HG03139 (cell line): ENCODE results near the gene GAB2.
"Not testable (repeated sequence)": the region's sequence is repeated elsewhere in the genome, so short reads cannot be mapped to it uniquely, and the experiment has no call there.

ENCODE experiments used
- ATAC-seq: cut with Tn5 transposase; IDR thresholded peaks from one replicate; pipeline ENCODE4 v1.9.1; 2021; ENCODE audit not compliant: unreplicated experiment

Gene GAB2

DNA sequence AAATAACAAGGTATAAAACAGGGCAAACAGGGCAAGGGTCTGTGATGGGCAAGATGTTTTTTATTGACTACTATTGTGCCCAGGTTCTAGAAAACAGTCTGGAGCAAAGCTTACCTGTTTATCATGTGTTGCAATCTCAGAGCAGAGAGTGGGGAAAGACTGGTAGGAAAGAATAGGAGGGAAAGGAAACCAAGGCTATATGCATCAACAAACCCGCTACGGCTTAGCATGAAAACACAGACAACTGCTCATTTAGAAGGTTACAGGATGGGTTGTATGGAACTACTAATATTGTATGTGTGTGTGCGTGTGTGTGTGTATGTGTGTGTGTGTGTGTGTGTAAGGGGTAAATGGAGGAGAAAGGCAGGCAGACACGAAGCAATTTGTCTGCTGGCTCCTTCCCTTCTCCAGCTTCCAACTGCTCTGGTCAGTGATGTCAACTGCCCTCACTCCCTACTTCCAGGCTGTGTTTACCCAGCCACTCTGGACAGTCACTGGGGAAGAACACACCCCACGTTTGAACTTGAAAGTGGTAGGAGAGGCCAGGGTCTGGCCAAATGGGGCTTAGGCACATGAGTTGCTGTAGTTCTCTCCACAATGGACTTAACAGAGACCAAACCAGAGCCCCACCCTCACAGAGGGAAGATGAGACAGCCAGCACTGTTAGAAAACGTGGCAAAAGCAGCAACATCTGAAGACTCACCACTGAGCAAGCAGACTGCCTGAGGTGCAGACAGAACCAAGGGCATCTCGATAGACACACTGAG lies 47.0 kb downstream of the GAB2 start:
- ATAC-seq = no peak

DNA sequence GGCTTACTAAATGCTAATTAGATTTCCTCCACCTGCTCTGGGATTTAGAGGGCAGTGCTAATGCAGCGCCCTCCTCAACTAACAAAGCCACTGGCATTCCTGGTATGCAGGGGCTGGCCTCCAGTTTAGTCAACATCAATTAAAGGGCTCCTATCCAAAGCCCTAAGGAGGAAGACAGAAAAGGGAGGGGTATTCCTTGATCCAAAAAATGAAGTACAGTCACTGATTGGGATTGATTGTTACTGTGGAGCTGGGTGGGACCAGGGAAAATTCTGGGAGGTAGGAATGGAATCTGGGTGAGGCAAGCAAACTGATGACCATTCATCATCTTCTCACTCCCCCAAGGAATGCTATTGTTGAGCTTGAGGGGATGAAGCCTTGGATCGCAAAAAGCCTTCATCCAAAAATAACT lies 52.2 kb downstream of the GAB2 start:
- no peak for ATAC-seq

DNA sequence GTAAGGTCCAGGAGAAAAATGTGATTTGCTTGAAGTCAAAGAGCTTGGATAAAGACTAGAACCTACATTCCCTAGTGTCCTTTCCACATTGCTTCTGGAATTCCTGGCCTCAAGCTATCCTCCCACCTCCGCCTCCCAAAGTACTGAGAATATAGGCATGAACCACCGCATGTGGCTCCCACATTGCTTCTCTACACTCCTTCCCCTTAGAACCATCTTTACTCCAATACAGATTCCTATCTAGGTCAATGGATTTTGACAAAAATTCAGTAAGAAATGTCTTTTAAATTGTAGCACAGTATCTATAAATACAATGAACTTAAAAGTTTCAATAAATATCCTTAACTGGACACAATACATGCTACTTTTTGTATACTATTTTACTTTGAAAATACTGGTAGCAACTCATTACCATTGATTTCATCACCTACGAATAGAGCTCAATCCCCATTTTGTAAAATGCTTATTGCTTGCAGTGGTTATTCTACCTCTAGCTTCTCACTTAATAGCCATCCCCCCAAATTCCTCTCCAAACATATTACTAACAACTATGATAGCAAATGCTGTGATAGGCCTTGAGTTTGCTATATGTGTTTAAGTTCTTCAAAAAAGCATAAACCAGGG lies 53.4 kb downstream of the GAB2 start:
- no peak for ATAC-seq

DNA sequence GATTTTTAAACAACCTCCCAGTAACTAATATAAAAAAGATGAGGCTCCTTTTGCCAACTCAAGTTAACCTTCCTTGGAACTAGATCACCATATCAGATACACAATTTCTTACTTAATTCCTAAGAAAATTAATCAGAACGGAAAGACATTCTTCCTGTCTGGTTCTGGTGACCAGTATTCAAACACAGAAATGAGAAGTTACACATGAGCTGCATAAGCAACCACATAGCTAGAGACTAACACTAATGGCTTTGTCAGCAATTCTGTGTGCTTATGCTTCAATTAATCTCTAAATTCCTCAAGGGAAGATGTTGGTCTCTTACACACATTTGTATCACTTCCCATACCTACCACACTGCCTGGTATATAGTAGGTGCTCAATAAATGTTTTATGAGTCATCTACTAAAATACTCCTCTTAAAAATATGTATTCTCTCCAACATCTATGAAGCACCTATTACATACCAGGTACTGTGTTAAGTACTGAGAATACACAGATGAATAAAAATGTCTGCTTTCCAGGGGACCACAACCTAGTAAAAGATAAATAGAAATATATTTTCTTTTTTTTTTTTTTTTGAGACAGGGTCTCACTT lies 54.5 kb downstream of the GAB2 start:
- ATAC-seq = no peak

DNA sequence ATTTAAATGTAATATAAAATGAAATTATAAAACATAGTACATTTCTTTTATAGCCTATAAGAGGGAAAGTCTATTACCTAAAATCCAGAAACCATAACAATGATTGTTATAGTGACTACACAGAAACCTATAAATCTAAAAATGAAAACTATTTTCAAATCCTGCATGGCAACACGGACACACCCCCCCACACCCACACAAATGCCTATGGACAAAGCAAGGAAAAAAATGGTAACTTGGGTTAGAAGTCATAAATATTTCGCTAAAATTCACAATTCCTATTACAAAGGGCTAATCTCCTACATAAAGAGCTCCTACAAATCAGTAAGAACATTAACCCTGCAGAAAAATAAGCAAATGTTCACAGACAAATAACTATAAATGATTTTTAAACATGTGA lies 56.4 kb downstream of the GAB2 start:
- no peak for ATAC-seq

DNA sequence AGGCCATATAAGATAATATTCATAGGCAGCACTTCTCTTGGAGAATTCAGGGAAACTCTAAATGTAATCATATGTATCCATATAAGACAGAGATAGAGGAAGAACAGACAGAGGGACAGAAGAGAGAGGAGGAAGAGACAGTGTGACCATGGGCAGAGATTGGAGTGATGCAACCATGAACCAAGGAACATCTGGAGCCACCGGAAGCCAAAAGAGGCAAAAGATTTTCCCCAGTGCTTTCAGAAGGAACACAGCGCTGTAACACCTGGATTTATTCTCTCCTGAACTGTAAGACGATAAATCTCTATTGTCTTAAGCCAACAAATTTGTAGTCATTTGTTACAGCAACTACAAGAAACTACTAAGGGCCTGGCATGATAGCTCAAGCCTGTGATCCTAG lies 57.7 kb downstream of the GAB2 start:
- no peak for ATAC-seq

DNA sequence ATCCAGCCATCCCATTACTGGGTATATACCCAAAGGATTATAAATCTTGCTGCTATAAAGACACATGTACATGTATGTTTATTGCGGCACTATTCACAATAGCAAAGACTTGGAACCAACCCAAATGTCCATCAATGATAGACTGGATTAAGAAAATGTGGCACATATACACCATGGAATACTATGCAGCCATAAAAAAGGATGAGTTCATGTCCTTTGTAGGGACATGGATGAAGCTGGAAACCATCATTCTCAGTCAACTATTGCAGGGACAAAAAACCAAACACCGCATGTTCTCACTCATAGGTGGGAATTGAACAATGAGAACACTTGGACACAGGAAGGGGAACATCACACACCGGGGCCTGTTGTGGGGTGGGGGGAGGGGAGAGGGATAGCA lies 59.7 kb downstream of the GAB2 start:
- not testable (repeated sequence) for ATAC-seq

DNA sequence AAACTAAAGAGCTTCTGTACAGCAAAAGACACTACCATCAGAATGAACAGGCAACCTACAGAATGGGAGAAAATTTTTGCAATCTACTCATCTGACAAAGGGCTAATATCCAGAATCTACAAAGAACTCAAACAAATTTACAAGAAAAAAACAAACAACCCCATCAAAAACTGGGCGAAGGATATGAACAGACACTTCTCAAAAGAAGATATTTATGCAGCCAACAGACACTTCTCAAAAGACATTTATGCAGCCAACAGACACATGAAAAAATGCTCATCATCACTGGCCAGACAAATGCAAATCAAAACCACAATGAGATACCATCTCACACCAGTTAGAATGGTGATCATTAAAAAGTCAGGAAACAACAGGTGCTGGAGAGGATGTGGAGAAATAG lies 60.2 kb downstream of the GAB2 start:
- ATAC-seq = not testable (repeated sequence)

DNA sequence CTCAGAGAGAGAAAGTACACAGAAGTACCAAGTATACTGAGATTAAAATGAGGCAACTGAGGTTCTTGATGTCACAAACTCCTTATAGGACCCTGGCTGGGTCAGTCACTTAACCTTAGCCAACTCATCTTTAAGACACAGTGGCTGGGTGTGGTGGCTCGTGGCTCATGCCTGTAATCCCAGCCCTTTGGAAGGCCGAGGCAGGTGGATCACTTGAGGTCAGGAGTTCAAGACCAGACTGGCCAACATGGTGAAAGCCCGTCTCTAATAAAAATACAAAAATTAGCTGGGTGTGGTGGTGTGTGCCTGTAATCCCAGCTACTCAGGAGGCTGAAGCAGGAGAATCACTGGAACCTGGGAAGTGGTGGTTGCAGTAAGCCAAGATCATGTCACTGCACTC lies 61.9 kb downstream of the GAB2 start:
- ATAC-seq = not testable (repeated sequence)

DNA sequence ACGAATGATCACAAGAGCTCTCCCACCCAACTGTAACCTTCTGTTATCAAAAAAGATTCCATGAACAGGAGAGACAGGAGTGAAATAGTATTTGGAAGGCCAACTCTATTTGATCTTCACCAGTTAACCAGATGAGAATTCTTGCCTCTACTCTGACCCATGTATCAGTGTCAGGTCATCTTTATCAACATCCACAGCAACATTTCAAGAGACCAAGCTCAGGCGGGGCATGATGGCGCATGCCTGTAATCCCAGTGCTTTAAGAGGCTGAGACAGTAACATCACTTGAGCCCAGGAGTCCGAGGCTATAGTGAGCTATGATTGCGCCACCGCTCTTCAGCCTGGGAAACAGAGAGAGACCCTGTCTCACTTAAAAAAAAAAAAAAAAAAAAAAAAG lies 62.3 kb downstream of the GAB2 start:
- ATAC-seq = no peak

DNA sequence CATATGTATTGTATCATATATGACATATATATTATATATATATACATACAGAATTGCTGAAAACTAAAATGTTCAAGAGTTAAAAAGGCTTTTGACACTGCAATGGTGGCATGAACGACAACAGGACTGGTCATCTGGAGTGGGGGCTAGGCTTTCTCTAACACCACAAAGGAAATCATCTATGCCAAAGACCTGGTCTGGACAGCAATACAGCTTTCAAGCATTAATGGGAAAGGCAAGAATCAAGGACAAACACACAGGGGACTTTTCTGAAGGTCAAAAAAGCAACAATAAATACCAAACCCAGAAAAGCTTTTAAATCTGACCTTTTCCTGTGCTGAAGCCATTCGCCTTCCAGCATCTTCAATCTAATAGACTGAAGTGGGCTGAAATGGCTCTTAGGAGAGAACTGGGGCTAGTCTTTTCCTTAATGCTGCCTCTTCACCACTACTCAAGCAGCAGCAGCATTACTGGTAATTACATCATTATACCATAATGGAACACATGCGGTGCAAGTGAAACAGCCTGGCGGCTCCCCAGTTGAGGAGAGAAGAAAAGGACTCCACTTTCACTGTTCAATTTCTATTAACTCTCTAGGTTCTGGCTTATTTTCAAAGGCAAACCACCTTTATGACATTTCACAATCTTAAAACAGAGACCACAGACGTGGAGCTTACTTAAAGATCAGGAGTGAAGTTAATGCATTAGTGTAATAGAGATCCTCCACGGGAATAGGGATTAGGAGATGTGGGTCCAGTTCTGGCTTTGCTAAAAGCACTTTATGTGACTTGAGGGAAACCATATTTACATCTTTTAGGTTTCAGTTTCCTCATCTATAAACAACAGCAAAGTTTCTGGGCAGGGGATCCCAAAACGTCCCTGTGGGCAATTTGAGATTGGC lies 63.0 kb downstream of the GAB2 start:
- ATAC-seq = no peak

DNA sequence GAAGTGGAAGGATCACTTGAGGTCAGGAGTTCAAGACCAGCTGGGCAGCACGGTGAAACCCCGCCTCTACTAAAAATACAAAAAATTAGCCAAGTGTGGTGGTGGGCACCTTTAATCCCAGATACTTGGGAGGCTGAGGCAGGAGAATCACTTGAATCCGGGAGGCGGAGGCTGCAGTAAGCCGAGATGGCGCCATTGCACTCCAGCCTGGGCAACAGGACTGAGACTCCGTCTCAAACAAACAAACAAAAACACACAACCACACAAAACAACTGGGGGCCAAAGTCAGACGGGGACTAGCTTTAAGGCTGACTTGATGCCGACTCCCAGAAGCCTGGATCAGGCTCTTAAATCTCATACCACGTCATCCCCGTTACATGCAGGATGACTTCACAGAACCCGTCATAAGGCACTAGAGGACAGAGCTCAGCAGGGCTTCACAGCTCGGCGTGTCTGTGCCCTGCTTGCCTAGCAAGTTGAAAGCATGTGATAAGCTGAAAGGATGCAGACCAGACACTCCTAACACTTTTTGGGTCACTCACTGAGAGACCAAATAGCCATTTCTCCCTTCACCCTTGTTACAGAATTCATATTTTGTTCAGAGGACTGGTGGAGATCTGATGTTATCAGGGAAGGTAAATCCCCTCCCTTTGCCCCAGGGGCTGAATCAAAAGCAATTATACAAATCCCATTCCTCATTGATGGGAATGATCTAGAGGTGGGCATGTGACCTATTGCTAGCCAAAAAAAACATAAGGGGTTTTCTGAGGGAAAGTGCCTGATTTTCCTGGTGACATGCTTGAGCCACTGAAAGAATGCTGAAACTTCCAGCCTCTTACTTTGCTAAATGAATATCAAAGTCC lies 65.4 kb downstream of the GAB2 start:
- no peak for ATAC-seq

DNA sequence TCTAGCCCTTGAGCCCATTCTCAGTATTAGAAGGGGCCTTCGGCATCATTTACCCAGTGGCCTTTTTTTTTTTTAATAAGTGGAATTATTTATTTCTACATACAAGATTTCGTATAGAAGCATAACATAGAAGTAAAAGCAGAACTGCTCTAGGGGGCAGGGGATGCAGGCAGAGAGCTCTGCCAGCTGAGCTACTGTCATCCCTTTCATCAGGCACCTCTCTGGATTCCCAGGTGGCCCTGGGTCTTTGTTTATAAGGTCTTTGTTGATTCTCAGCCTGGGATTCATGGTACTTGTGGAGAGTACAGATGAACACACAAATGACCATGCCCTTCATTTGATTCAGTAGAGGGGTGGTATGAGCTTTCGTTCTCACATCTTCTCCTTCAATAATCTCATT lies 66.4 kb downstream of the GAB2 start:
- ATAC-seq = no peak

DNA sequence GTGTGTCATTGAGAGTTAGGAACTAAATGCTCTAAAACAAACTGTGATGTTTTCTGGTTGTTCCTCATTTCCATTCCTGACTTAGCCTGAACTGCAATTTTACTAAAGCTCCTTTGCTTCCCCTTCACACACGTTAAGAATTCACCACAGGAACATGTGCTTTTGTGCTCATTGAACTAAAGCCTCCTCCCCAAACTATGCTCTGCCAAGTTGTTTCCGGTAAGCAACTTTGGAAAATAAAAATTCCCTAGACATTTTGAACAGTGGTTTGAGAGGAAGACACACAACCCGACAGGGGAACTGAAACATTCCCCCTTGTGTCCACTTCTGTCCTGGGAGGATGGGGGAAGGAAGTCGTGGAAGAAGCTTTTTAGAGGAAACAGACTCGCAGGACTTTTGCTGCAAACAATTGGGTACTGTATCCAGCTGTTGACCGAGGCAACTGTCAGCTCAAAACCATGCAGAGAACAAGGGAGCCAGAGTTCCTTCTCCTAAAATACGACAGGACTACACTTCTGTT lies 66.9 kb downstream of the GAB2 start:
- no peak for ATAC-seq

DNA sequence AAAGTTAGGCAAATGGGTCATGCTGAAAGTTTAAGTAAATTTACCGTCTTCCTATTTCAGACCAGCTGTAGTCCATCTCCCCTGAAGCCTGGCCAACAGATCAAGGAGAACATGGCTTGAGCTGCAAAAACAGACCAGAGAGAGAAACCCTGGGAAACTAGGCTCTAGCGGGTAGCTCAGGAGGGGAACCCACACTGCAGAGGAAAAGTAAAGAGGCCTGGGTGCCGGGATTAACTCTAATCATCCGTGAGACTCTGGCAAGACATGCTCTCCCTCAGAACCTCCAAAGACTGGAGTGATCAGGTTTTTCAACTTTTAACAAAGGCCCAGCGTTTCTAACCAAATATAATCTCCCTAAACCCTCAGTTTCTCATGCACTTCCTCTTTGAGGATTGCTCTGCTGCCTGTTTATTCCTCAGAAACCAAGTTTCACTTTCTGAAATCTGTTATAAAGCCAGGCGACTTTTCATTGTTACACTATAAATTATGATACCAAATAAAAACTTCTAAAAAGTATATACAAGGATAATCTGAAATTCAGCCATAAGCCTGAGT lies 67.5 kb downstream of the GAB2 start:
- ATAC-seq = no peak

DNA sequence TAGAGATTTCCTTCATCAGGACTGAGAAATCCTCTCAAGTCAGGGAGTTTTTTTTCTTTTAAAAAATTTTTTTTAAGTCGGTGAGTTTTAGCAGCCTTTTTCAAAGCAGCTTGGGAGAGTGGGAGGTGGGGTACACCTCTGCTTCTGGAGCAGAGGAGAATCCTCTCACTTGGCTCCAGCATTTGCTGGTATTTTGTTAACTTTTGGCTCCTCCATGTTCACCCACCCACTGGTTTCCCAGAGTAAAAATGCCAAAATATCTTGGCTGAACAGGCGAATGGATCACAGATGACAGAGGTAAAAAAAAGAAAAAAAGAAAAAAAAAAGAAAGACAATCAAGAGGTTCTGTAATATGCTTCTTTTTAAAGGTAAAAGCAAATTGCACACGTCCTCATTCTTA lies 68.0 kb downstream of the GAB2 start:
- ATAC-seq = no peak

DNA sequence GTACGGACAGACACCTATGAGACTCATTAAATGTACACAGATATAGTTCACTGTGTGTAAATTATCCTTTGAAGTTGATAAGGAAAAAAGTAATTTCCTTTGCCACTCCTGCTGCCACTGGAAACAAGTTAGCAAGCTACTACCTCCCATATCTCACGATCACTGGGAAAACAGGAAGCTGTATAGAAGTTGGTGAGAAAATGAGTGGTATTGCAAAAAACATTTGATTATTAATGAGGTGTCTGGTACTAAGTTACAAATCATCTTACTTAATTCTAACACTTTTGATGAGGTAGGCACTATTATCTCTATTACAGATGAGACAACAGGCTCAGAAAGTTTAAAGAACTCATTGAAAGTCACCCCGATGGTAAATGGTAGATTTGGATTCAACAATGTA lies 68.5 kb downstream of the GAB2 start:
- no peak for ATAC-seq

DNA sequence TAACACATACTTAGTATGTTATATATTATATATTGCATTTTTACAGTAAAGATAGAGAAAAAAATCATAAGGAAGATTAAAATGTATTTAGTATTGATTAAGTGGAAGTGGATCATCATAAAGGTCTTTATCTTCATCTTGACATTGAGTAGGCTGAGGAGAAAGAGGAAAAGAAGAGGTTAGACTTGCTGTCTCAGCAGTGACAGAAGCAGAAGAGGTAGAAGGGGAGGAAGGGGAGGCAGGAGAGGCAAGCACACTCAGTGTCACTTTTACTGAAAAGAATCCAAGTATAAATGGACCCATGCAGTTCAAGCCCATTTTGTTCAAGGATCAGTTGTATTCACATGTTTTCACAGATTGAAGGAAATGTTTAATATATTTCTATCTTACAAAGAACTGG lies 69.7 kb downstream of the GAB2 start:
- no peak for ATAC-seq

DNA sequence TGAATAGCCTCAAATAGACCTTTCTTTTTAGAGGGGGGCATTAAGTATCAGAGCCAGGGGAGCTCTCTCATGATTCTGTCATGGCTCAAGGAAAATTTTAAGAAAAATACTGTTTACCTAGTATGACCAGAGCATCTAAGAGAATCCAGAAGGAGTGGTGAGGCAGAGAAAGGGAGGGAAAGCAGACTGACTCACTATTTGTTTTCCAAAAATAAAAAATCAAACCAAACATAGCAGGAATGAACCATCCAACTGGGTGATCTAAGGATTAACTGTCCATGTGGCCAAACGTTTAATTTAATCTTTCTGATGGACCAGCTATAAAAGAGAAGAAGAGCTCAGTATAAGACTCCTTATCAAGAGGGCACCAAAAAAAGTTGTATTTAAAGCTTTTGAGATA lies 70.8 kb downstream of the GAB2 start:
- no peak for ATAC-seq

DNA sequence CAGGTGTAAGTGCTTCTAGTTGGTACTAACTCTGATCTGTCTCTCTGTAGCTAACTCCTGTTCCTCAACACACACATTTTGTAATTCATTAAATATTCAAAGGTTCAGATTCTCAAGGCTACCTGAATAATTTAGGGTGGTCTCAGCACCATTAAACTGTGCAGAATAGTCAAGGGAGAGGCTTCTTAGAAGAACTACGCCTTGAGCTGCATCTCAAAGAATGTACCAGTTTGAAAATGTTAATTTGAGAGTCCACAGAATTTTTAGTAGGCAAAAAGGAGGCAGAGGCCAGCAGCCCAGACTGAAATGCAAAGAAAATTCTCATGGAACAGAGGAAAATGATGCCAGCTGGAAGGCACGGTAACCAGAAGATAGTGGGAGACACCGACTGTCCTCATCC lies 72.2 kb downstream of the GAB2 start:
- ATAC-seq = no peak
